Measurements from ENCODE around the gene CDK19.

- TF ChIP-seq EZH2 (IDR thresholded peaks at IDR 0.05) = no peak
- TF ChIP-seq POLR2AphosphoS5 (IDR thresholded peaks at IDR 0.05; ENCODE audit: borderline replicate concordance, low read depth, low read length) = no peak
These were observed 103.0 kb downstream of the CDK19 start for GRCh38 chr6:110712238-110712637.

Measured in SK-N-MC (cell line).